B cell (primary cell): ENCODE data around the gene COBL.

Experiments
- CTCF ChIP-seq: fragments of 200-600 bp; IDR thresholded peaks from one replicate; pipeline ENCODE4 v1.8.0; 2022; ENCODE audit warnings: antibody characterized with exemption, mild to moderate bottlenecking
- EZH2 ChIP-seq: IDR thresholded peaks from 2 replicates; pipeline ENCODE4 v1.6.1; 2012; ENCODE audit warnings: borderline replicate concordance, low read depth, mild to moderate bottlenecking, moderate library complexity, low read length; ENCODE audit not compliant: insufficient read depth, poor library complexity, severe bottlenecking

DNA sequence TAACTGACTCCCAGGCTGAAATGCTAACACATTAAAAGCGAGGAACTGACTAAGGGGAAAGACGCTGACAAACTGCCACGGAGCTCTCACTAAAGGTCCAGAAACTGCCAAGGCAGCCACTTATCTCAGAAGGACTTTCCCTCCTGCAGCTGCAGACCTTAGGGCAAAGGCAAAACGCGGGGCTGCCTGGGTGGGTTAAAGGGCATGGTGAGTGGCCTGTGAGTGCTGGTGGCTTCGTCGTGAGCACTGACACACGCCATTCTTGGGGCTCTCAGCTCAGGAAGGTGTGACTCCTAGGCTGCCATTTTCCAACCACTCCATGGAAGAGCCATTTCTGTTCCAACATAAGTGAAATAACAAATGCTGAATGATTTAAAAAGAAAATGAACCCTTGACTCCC is 232.5 kb downstream of the COBL start:
- TF ChIP-seq CTCF, result no peak
- TF ChIP-seq EZH2, result no peak
